Chondrocyte (in vitro differentiated cells): ENCODE results near the gene CCDC92B. TPM values are rescaled to one million over a fixed set of nuclear protein-coding genes. Genes with fewer than 3 reads are reported as not detected.
A peak's percentile ranks its signal among the peaks of the same experiment; 100 is the strongest.

Experiments
- DNase-seq: peaks from one replicate; pipeline ENCODE4 v3.0.0; 2021; ENCODE audit warnings: mixed read lengths, low spot score
- H3K27ac Mint-ChIP-seq: one replicate; pipeline ENCODE4 v1.8.0; 2021; ENCODE audit warnings: mild to moderate bottlenecking, moderate library complexity, mixed read lengths; ENCODE audit not compliant: unreplicated experiment
- H3K27me3 Mint-ChIP-seq: 2 replicates; pipeline ENCODE4 v1.8.0; 2021; ENCODE audit warnings: low read depth, mixed read lengths
- H3K36me3 Mint-ChIP-seq: 2 replicates; pipeline ENCODE4 v1.8.0; 2021; ENCODE audit warnings: low read depth, mixed read lengths
- H3K4me1 Mint-ChIP-seq: 2 replicates; pipeline ENCODE4 v1.8.0; 2021; ENCODE audit warnings: low read depth, mild to moderate bottlenecking, mixed read lengths
- H3K4me3 Mint-ChIP-seq: one replicate; pipeline ENCODE4 v1.8.0; 2021; ENCODE audit warnings: mild to moderate bottlenecking, moderate library complexity, mixed read lengths; ENCODE audit not compliant: unreplicated experiment
- H3K9me3 Mint-ChIP-seq: 2 replicates; pipeline ENCODE4 v1.8.0; 2021; ENCODE audit warnings: low read depth, mixed read lengths
- CTCF ChIP-seq: fragments of 200-600 bp; sonication (generic); IDR thresholded peaks from 2 replicates; pipeline ENCODE4 v1.5.0; 2021; ENCODE audit warnings: antibody characterized with exemption, mild to moderate bottlenecking, moderate library complexity
- total RNA-seq: library from RNA; stranded (reverse); gene quantifications from 3 replicates; pipeline ENCODE4 v1.2.1, GENCODE V29; 2021

The CCDC92B gene
- total RNA-seq, 1 donor from 2014 or later = 0.07 TPM

GRCh38 chr17:2712300-2713043 lies 37.0 kb downstream of the CCDC92B start:
- Mint-ChIP-seq H3K36me3 (no peaks in the 10 kb centered on the region), H3K9me3 (no peaks in the 10 kb centered on the region), H3K27me3 (no peaks in the 10 kb centered on the region), H3K4me3 (peak overlapping the region; percentile 76), H3K4me1 (peaks cover 38% of the 10 kb centered on the region), H3K27ac (no peak overlapping the region)
- TF ChIP-seq CTCF = no peak
- DNase-seq = no peak

GRCh38 chr17:2711608-2712299 lies 37.7 kb downstream of the CCDC92B start, which contains the start of gene CLUH:
TSS of gene CLUH (minus strand) at chr17:2711764. CDS start at chr17:2711661, 103 bp downstream.
- TF ChIP-seq CTCF = no peak
- Mint-ChIP-seq H3K27ac (peak within 1 kb of the TSS; percentile 83), H3K4me3 (peak within 1 kb of the TSS; percentile 82), H3K27me3 (no peaks in the 10 kb centered on the region), H3K9me3 (no peaks in the 10 kb centered on the region), H3K4me1 (peaks cover 38% of the 10 kb centered on the region), H3K36me3 (no peaks in the 10 kb centered on the region)
- DNase-seq = no peak

GRCh38 chr17:2710803-2711607 lies 38.4 kb downstream of the CCDC92B start:
- Mint-ChIP-seq H3K4me3 (peak overlapping the region; percentile 82), H3K27me3 (no peaks in the 10 kb centered on the region), H3K36me3 (no peaks in the 10 kb centered on the region), H3K27ac (peak overlapping the region; percentile 83), H3K4me1 (peaks cover 38% of the 10 kb centered on the region), H3K9me3 (no peaks in the 10 kb centered on the region)
- TF ChIP-seq CTCF = no peak
- DNase-seq = no peak

GRCh38 chr17:2710071-2710802 lies 39.2 kb downstream of the CCDC92B start:
- TF ChIP-seq CTCF = no peak
- Mint-ChIP-seq H3K36me3 (no peaks in the 10 kb centered on the region), H3K4me1 (peaks cover 43% of the 10 kb centered on the region), H3K27me3 (no peaks in the 10 kb centered on the region), H3K9me3 (no peaks in the 10 kb centered on the region), H3K27ac (peak overlapping the region; percentile 83), H3K4me3 (peak overlapping the region; percentile 82)
- DNase-seq = no peak
